Gastroesophageal sphincter (tissue), 3 donors: ENCODE measurements around the gene MT1M.
"Not testable (repeated sequence)": the region's sequence is repeated elsewhere in the genome, so short reads cannot be mapped to it uniquely, and the experiment has no call there.

ENCODE experiments used
- POLR2A ChIP-seq, 2 donors: fragments of 450-650 bp; IDR thresholded peaks; one replicate each; pipeline ENCODE4 v1.6.1; 2017; ENCODE audit warnings: antibody characterized with exemption in 2 of 2, mild to moderate bottlenecking in 2 of 2, moderate library complexity in 1 of 2
- POLR2AphosphoS5 ChIP-seq: sonication (generic); formaldehyde crosslinking; IDR thresholded peaks from one replicate; pipeline ENCODE4 v1.6.1; 2017; ENCODE audit warnings: antibody characterized with exemption
- TF ChIP-seq, protein P1 (sequence below), 4 experiments: fragments of 200-600 bp in 2 of 4; fragments of 450-650 bp in 2 of 4; sonication (generic) in 1 of 4; IDR thresholded peaks; one replicate each; pipeline ENCODE4 v1.5.1; 2017 to 2019; ENCODE audit warnings: antibody characterized with exemption in 4 of 4, mild to moderate bottlenecking in 2 of 4, moderate library complexity in 2 of 4

DNA sequence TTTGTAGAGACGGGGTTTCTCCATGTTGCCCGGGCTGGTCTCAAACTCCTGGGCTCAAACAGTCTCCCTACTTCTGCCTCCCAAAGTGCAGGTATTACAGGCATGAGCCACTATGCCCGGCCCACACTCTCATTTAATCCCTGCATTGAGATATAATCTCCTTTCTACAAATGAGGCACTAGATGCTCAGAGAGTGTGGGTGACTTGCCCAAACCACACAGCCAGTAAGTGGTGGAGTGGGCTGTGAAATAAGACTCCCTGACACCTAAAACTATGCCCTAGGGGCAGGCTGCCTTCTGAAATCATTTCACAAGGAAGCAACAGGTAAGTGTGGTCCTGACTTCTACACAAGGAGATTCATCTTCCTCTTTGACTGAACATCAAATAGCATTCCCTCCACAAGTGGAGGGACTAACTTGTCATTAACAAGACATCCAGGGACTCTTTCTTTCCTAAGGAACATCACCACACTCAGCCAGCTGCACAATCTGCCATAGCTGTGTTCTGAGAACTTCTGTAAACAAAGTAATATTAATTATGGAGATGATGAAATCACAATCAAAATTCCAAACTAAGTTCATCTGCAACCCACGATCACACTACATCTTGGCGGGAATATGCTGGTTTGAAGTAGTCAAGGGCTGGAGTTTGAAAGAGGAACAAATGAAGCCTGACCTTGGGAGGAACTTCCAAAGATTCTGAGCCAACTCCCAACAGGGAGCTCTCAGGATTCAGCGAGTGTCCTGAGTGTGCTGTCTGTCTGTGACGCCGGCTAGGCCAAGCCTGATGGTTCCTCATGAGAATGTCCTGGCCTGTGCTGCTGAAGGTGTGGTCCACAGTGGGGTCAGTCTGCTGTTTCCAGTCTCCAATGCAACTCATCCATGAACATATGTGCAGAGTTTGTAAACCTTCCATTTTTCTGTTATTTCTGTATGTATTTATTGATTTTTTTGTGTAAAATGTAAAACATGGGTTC lies 33.1 kb downstream of the MT1M start:
- TF ChIP-seq POLR2A (IDR thresholded peaks at IDR 0.05); POLR2AphosphoS5: not testable (repeated sequence)
- TF ChIP-seq, protein P1, sequence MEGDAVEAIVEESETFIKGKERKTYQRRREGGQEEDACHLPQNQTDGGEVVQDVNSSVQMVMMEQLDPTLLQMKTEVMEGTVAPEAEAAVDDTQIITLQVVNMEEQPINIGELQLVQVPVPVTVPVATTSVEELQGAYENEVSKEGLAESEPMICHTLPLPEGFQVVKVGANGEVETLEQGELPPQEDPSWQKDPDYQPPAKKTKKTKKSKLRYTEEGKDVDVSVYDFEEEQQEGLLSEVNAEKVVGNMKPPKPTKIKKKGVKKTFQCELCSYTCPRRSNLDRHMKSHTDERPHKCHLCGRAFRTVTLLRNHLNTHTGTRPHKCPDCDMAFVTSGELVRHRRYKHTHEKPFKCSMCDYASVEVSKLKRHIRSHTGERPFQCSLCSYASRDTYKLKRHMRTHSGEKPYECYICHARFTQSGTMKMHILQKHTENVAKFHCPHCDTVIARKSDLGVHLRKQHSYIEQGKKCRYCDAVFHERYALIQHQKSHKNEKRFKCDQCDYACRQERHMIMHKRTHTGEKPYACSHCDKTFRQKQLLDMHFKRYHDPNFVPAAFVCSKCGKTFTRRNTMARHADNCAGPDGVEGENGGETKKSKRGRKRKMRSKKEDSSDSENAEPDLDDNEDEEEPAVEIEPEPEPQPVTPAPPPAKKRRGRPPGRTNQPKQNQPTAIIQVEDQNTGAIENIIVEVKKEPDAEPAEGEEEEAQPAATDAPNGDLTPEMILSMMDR (IDR thresholded peaks at IDR 0.05): not testable (repeated sequence)
